GM23248 (cell line): ENCODE data around the gene TBX18. TPM values are rescaled to one million over a fixed set of nuclear protein-coding genes. Genes with fewer than 3 reads are reported as not detected.

Experiments used
- DNase-seq: peaks from one replicate; pipeline ENCODE4 v3.0.0-alpha.2; 2015
- H2AFZ ChIP-seq: fragments of 200-600 bp; sonication (generic); 2 replicates; pipeline ENCODE4 v1.6.1; 2016; ENCODE audit warnings: antibody characterized with exemption
- H3F3A ChIP-seq: fragments of 200-600 bp; sonication (generic); 2 replicates; pipeline ENCODE4 v1.6.1; 2016; ENCODE audit warnings: mild to moderate bottlenecking, antibody characterized with exemption, mixed run types; ENCODE audit not compliant: insufficient read depth
- H3K27ac ChIP-seq: fragments of 200-600 bp; sonication (generic); 2 replicates; pipeline ENCODE4 v1.5.1; 2016; ENCODE audit warnings: mild to moderate bottlenecking
- H3K27me3 ChIP-seq: fragments of 200-600 bp; sonication (generic); replicated peaks from 2 replicates; pipeline ENCODE4 v1.6.1; 2016; ENCODE audit warnings: mild to moderate bottlenecking; ENCODE audit not compliant: insufficient read depth
- H3K36me3 ChIP-seq: fragments of 200-600 bp; sonication (generic); 2 replicates; pipeline ENCODE4 v1.6.1; 2016; ENCODE audit warnings: low read depth, mild to moderate bottlenecking
- H3K4me1 ChIP-seq: fragments of 200-600 bp; sonication (generic); 2 replicates; pipeline ENCODE4 v1.6.1; 2016; ENCODE audit warnings: mild to moderate bottlenecking; ENCODE audit not compliant: insufficient read depth
- H3K4me2 ChIP-seq: fragments of 200-600 bp; sonication (generic); one replicate; pipeline ENCODE4 v1.6.1; 2016; ENCODE audit warnings: mild to moderate bottlenecking; ENCODE audit not compliant: unreplicated experiment
- H3K4me3 ChIP-seq: fragments of 200-600 bp; sonication (generic); 2 replicates; pipeline ENCODE4 v1.5.1; 2016; ENCODE audit warnings: mild to moderate bottlenecking
- H3K79me2 ChIP-seq: fragments of 200-600 bp; sonication (generic); 2 replicates; pipeline ENCODE4 v1.6.1; 2016; ENCODE audit warnings: mild to moderate bottlenecking; ENCODE audit not compliant: insufficient read depth
- H3K9ac ChIP-seq: fragments of 200-600 bp; sonication (generic); 2 replicates; pipeline ENCODE4 v1.6.1; 2016; ENCODE audit warnings: mild to moderate bottlenecking
- H3K9me2 ChIP-seq: fragments of 200-600 bp; sonication (generic); 2 replicates; pipeline ENCODE4 v1.6.1; 2016; ENCODE audit warnings: mixed run types, mild to moderate bottlenecking, moderate library complexity; ENCODE audit not compliant: insufficient read depth
- H3K9me3 ChIP-seq: fragments of 200-600 bp; sonication (generic); one replicate; pipeline ENCODE4 v1.6.1; 2017; ENCODE audit warnings: low read depth
- H4K20me1 ChIP-seq: fragments of 200-600 bp; sonication (generic); 2 replicates; pipeline ENCODE4 v1.6.0; 2016; ENCODE audit not compliant: insufficient read depth
- EZH2 ChIP-seq: fragments of 200-600 bp; sonication (generic); IDR thresholded peaks from 2 replicates; pipeline ENCODE4 v1.6.1; 2018; ENCODE audit warnings: antibody characterized with exemption, mild to moderate bottlenecking; ENCODE audit not compliant: insufficient read depth, poor library complexity, severe bottlenecking
- EZH2phosphoT487 ChIP-seq: fragments of 200-600 bp; sonication (generic); IDR thresholded peaks from 2 replicates; pipeline ENCODE4 v1.6.1; 2018; ENCODE audit warnings: antibody characterized with exemption, moderate library complexity, mild to moderate bottlenecking, low read depth; ENCODE audit not compliant: insufficient read depth
- WGBS, 2 experiments: methylation state at CpG; one replicate each; pipeline ENCODE4 v1.1.6; 2015 to 2017; ENCODE audit warnings: low lambda C conversion rate in 2 of 2, low coverage in 1 of 2; ENCODE audit errors: missing lambda C conversion rate in 2 of 2; 5-methylcytosine and 5-hydroxymethylcytosine counted together
- in situ Hi-C: fragments of 300-500 bp; cut with MboI; formaldehyde crosslinking; loops from 2 replicates; pipeline ENCODE4 v1.15.0; 2020
- polyA plus RNA-seq: library from polyadenylated mRNA; unstranded; fragments of >200 nt; fragmentation: Nextera tagmentation; extraction: Ambion mirVana; gene quantifications from 2 replicates; pipeline ENCODE4 v1.2.1, GENCODE V29; 2016
- total RNA-seq: library from RNA; depleted of rRNA; stranded (reverse); fragments of >200 nt; shearing (Covaris generic); gene quantifications from 2 replicates; pipeline ENCODE4 v1.2.3, GENCODE V29; 2014

The TBX18 gene
- total and polyA plus RNA-seq, 2 experiments from 2014 or later = 5.7 to 16.2 TPM

DNA sequence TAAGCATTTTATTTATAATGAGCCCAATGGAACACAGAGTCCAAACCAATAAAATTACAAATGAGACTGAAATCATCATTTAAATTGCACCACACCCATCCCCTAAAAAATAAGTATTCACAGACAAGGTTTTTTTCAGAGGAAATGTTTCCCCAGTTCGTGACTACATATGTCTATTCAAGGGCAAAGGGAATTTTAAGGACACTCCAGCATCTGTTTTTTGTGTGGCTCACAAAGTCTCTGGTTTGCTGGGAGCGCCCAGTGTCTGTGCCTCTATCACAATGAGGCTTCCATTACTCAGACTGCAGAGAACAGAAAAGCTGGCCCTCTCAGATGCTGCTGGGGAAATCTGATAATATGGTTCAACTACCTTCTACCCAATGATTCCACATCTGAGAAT, 16.0 kb downstream of the TBX18 start:
- Histone ChIP-seq H2AFZ (no peak overlapping the region), H3K9me3 (no peaks in the 10 kb centered on the region), H3F3A (peaks cover 4% of the 10 kb centered on the region; the same call in 1 of the 2 replicates), H3K27ac (no peak overlapping the region), H3K4me1 (0 out of 2 replicates have a peak, but pooled peaks cover 5% of the 10 kb centered on the region), H4K20me1 (no peaks in the 10 kb centered on the region), H3K4me3 (no peak overlapping the region), H3K9ac (no peak overlapping the region), H3K27me3 (no peaks in the 10 kb centered on the region), H3K79me2 (peaks cover 51% of the 10 kb centered on the region), H3K36me3 (peaks cover 28% of the 10 kb centered on the region), H3K9me2 (no peaks in the 10 kb centered on the region), H3K4me2 (no peak overlapping the region)
- in situ Hi-C loops = no loop called here
- no peak for TF ChIP-seq EZH2
- TF ChIP-seq EZH2phosphoT487 = no peak
- DNase-seq = no peak
- WGBS, 2 experiments = 54 to 58% methylated on average over 2 of the region's 2 CpGs

DNA sequence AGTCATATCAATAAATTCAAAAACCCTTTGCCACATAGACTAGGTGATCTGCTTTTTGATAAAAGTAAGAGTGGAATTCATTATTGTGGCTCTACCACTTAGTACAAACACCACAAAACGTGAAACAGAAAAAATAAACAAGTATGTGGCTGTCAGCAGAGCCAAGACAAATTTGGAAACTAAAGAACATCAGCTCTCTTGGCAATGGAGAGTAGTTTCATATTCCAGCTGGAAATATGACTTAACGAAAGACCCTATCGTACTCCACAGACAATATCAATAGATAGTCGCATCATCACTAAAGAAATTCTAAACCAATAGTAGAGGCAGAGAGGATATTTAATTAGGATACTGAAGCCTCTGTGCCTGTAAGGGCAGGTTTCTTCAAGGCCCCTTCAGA, 20.8 kb downstream of the TBX18 start:
- DNase-seq = no peak
- peaks cover 19% of the 10 kb centered on the region for H3K4me1 ChIP-seq
- in situ Hi-C loops = no loop called here
- H4K20me1 ChIP-seq = no peaks in the 10 kb centered on the region
- 33 to 52% methylated on average over 4 of the region's 4 CpGs for WGBS, 2 experiments
- H3K36me3 ChIP-seq = peaks cover 48% of the 10 kb centered on the region
- H3K27me3 ChIP-seq = no peaks in the 10 kb centered on the region
- H3K4me2 ChIP-seq = no peak overlapping the region
- no peak overlapping the region for H3K4me3 ChIP-seq
- peaks cover 13% of the 10 kb centered on the region for H3K79me2 ChIP-seq
- H3K27ac ChIP-seq = no peak overlapping the region
- no peak overlapping the region for H3K9ac ChIP-seq
- H3F3A ChIP-seq = peaks cover 14% of the 10 kb centered on the region; the same call in 1 of the 2 replicates
- H3K9me3 ChIP-seq = no peaks in the 10 kb centered on the region
- no peak overlapping the region for H2AFZ ChIP-seq
- TF ChIP-seq EZH2 (no peak), EZH2phosphoT487 (no peak)
- H3K9me2 ChIP-seq = no peaks in the 10 kb centered on the region

DNA sequence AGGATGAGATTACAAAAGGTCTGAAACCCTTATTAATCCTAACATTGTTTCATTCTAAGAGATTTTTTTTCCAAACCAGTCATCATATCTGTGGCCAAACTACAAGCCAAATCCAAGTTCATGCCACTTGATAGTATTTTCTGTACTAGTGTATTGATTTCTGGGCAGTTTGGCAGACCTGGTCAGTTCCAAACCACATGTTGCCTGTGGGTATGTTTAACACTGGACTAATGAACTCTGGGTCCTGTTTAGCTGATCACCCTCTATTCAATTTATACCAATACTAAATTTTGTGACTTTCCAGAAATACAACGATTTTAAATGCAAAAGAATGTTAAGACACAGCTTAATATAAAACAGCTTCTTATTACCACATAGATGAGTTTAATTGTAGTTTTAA, 24.0 kb downstream of the TBX18 start:
- WGBS, 2 experiments = 10 to 16% methylated on average over 1 of the region's 1 CpG
- H3K9ac ChIP-seq = no peak overlapping the region
- H3K4me1 ChIP-seq = peaks cover 19% of the 10 kb centered on the region
- TF ChIP-seq EZH2 (no peak), EZH2phosphoT487 (no peak)
- H3K36me3 ChIP-seq = peaks cover 57% of the 10 kb centered on the region
- no peak overlapping the region for H2AFZ ChIP-seq
- in situ Hi-C loops = no loop called here
- no peak overlapping the region for H3K27ac ChIP-seq
- H3K4me2 ChIP-seq = no peak overlapping the region
- H4K20me1 ChIP-seq = no peaks in the 10 kb centered on the region
- no peaks in the 10 kb centered on the region for H3K79me2 ChIP-seq
- H3K27me3 ChIP-seq = no peaks in the 10 kb centered on the region
- no peaks in the 10 kb centered on the region for H3K9me3 ChIP-seq
- H3K9me2 ChIP-seq = no peaks in the 10 kb centered on the region
- no peak overlapping the region for H3K4me3 ChIP-seq
- no peak for DNase-seq
- peaks cover 14% of the 10 kb centered on the region; the same call in 1 of the 2 replicates for H3F3A ChIP-seq

DNA sequence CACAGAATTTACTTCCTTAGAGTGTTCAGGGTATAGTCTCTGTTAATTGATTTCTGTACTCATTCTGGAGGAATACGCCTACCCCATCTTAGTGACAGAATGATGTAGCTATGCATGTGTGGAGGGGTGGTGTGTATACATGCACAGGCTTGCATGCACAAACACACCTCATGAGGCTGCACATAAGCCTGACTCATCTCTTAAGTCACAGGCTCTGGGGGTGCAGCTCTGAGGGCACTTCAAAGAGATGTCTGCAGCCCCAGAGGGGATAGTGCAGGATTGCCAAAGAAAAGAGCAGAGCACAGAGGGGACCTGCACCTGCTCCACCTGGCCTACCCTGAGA, 24.6 kb downstream of the TBX18 start:
- H3K9me3 ChIP-seq = no peaks in the 10 kb centered on the region
- H3K9ac ChIP-seq = no peak overlapping the region
- H3K79me2 ChIP-seq = no peaks in the 10 kb centered on the region
- H3K36me3 ChIP-seq = peaks cover 57% of the 10 kb centered on the region
- DNase-seq = peak; percentile 56
- peak overlapping the region; percentile 4 for H3K4me2 ChIP-seq
- 57 to 77% methylated on average over 1 of the region's 1 CpG for WGBS, 2 experiments
- H3K27ac ChIP-seq = no peak overlapping the region
- in situ Hi-C loops = no loop called here
- H2AFZ ChIP-seq = no peak overlapping the region
- H3K27me3 ChIP-seq = no peaks in the 10 kb centered on the region
- H3K9me2 ChIP-seq = no peaks in the 10 kb centered on the region
- TF ChIP-seq EZH2 = no peak
- TF ChIP-seq EZH2phosphoT487 = no peak
- H3K4me1 ChIP-seq = peaks cover 19% of the 10 kb centered on the region
- no peaks in the 10 kb centered on the region for H4K20me1 ChIP-seq
- no peak overlapping the region for H3K4me3 ChIP-seq
- H3F3A ChIP-seq = peaks cover 14% of the 10 kb centered on the region; the same call in 1 of the 2 replicates
